Muscle of back (tissue), 11 donors: Measurements from ENCODE around the gene SET. TPM values are rescaled to one million over a fixed set of nuclear protein-coding genes. Genes with fewer than 3 reads are reported as not detected.
A peak's percentile ranks its signal among the peaks of the same experiment; 100 is the strongest.

Experiments used
- DNase-seq, 3 donors: peaks; one replicate each; pipeline versions ENCODE4 v3.0.0 to v3.0.0-alpha.2; 2013
- polyA plus RNA-seq, 10 donors: library from polyadenylated mRNA; unstranded; fragments of 120-200 nt; gene quantifications; one replicate each; pipeline ENCODE4 v1.2.1, GENCODE V29; 2013; ENCODE audit not compliant: insufficient read length in 10 of 10

SET gene
- polyA plus RNA-seq, 10 donors = 283 to 402 (median 330) TPM

DNA sequence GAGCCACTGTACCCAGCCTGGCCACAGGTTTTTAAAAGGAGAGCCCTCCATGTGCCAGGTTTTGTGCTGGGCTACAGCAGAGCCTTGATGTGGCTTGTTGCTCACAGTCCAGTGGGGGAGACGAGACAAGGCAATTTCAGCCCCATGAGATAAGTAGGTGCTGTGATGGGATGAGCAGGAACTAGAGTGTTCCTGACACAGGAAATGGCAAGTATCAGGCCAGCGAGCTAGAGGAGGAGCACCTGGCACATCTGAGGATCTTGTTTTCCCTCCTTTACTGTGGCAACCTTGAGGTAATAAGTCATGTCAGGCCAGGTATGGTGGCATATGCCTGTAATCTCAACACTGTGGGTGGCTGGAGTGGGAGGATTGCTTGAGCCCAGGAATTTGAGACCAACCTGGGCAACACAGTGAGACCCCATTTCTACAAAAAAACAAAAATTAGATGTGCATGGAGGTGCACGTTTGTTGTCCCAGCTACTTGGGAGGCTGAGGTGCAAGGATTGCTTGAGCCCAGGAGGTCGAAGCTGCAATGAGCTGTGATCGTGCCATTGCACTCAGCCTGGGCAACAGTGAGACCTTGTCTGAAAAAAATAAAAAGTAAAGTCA is 38.7 kb downstream of the SET start:
- no peak for DNase-seq

DNA sequence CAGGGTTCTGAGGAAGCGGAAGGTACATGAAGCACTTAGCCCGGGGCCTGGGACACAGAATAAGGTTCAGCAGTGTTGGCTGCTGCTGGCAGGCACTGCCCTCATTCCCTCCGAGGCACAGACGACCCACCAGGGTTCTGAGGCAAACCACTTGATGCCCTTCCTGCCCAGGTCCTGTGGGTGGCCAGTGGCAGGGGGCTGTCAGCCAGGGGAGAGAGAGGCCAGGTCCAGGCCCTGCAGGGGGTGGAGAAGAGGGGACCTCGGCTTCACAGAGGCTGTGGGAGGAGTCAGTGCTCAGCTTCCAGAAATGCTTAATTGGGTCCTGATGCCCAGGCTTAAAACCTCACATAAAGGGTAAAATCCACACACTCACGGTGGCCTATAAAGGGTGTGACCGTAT is 39.3 kb downstream of the SET start:
- DNase-seq = no peak

DNA sequence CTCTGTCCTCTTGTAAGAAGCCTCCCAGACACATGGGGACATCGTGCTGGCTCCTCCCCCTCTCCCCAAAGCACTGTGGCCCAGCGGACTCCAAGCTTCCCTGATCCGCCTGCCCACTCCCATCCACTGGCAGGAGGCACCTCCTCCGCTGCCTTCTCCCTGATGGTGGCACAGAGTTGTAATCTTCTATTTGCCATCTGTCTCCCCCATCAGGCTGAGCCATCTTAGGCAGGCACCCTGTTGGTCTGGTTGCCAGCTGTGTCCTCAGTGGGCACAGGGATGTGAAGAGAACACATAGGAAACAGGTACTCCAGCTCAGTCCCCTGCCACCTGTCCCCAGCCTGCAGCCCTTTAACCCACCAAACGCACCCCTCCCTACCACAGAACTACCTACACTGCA is 40.3 kb downstream of the SET start:
- DNase-seq = no peak

DNA sequence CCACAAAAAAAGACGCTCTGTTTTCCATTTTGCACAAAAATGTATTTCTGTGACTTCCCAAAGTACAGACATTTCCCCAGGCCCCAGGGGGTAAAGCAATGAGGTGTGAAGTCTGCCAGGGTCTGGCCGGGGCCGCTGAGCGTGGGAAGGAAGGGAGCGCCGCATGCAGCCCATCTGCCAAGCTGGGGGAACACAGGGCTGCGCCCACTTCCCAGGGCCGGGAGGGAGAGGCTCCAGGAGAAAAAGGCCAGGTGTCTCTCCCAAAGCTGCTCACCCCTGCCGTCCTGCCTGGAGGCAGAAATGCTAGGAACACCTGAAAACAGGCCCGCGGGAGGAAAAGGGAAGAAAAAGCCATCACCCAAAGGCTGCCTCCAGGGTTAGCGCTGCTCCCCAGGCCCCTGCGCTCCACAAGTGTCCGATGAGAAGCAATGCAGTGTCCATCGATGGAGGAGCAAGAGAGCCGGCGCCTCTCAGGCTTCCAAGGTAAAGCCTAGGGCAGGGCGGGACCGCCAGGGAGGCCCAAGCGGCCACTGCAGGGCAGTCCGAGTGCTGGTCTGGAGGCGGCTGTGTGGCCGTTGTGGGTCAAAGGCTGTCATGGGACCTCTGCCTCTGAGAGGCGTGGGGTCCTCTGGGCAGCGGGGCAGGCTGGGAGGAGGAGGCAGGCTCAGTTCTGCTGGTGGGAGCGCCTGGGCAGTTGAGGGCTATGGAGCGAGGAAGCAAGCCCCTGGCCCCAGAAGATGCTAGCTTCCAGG is 40.9 kb downstream of the SET start:
- DNase-seq = no peak

DNA sequence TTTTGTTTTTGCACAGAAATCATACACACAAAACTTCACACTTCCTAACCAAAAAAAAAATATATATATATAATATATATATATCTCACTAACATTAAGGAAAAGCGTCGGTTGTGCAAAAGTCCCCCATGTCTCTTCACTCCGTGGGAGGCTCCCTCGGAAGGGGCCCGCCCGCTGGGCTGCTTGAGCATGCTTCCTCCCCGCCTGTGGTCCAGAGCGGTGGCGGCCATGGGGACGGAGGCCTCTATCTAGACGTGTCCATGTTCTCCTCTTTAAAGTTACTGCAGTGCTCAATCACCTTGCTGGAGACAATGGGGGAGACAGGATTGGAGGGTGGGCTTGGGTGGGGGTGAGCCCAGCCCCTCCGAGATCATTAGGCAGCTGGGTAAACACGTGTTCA is 42.1 kb downstream of the SET start:
- DNase-seq = no peak

DNA sequence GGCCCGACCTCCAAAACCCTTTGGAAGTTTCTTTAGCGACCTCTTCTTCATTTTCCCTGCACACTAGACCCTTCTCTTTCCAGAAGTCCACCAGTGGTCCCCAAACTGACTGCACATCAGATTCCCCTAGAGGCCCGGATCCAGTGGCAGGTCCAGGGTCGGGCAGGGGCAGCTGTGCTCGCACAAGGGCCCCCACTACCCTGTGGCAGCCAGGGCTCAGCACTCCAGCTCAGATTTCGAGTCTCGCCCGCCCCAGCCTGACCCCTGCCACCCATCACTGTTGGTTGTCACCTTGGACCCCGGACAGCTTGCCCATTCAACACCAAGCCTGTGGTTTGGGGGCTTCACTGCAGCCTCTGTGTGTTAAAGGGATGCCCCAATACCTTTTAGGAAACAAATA is 42.7 kb downstream of the SET start:
- no peak for DNase-seq

DNA sequence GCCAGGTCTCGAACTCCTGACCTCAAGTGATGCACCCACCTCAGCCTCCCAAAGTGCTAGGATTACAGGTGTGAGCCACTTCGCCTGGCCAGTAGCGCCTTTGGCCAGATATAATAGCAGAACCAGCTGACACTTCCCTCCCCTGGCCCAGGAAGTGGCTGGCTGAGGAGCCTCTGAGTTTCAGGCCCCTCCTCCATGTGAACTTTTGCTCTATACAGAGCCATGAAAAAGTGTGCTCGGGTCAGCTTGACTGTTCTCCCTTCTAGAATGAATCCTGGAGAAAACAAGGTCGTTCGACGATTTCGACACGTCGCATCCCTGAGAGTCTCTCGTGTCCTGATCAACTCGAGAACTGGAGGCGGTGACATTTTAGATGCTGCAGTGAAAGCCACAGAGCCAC is 43.6 kb downstream of the SET start:
- no peak for DNase-seq

DNA sequence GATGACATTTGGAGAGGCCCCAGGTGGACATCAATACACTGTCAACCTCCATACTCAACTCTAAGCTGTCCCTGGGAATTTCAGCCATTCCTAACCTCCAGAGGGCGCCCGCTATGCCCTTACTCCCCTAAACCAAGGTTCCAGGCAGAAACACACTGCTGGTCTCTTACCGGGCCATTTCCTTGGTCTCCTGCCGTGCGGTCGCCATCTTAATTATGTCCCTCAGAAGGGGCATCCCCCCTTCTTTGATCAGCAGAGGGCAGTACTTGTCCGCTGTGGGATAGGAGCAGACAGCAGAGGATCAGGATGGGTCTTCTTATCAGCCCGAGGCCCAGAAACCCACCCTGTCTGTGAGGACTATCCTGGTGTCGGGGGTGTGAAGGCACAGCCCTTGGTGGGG is 44.2 kb downstream of the SET start:
- DNase-seq = peak; percentile 58 to 74 (median 71)

DNA sequence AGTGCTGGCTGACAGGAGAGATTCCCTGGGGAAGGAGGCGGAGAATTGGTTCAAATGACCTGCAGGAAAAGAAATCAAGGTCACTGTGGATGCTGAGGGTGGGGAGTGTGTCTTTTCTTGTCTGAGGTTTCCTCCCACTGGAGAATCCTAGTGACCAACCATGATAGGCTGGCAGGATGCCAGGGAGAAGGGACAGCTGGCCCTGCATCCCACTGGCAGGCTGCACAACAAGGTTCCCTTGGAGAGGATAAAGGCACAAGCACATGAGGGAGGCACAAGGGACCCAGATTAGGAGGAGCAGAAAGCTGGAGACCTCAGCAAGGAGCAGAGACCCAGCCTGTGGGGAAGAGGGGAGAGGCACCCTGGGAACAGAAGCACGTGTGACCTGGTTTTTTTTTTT is 46.4 kb downstream of the SET start:
- DNase-seq = peak in 1 of 3 donors; percentile 12

DNA sequence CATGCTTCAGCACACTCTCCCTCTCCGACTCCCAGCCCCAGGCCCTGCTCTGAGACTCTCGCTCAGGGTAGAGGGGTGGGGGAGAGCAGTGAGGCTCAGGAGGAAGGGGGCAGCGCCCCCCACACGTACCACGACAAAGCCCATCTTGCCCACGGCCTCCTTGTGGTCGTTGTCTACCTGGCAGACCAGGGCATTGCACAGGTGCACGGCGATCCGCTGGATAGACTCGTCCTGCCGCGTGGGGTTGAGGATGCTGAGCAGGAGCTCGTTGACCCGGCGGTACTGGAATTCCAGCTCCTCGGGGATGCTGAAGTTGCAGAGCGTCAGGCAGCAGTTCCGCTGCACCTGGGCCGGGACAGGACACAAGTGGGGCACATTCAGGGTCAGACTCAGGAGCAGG is 53.4 kb downstream of the SET start:
- DNase-seq = no peak

DNA sequence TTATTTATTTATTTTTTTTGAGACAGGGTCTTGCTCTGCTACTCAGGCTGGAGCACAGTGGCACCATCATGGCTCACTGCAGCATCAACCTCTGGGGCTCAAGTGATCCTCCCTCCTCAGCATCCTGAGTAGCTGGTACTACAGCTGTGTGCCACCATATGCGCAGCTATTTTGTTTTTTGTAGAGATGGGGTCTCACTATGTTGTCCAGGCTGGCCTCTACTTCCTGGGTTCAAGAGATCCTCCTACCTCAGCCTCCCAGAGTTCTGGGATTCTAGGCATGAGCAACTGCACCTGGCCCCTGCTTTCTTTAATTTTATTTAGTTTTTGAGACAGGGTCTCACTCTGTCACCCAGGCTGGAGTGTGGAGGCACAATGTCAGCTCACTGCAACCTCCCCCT is 54.4 kb downstream of the SET start:
- no peak for DNase-seq

Other genes with a start within 250 kb of the SET start
- gene ODF2, start 233.2 kb upstream of the SET start, polyA plus RNA-seq = 10 to 100 TPM; 22.1 to 35.1 (median 27.6) TPM
- 10 to 100 TPM; 16.5 to 22.3 (median 20.2) TPM for gene GLE1, start 184.5 kb upstream of the SET start, polyA plus RNA-seq
- gene SPTAN1, start 136.6 kb upstream of the SET start, polyA plus RNA-seq = 100 to 1,000 TPM; 235 to 314 (median 273) TPM
- gene DYNC2I2, start 32.4 kb upstream of the SET start, polyA plus RNA-seq = 10 to 100 TPM; 34.6 to 50.4 (median 42.3) TPM
- gene PKN3, start 13.3 kb downstream of the SET start, polyA plus RNA-seq = 10 to 100 TPM in 2 of 10 donors, 1 to 10 TPM in 8; 6.1 to 11.4 (median 8.7) TPM
- gene ZDHHC12, start 34.9 kb downstream of the SET start, polyA plus RNA-seq = 1 to 10 TPM; 5.0 to 7.1 (median 6.5) TPM
- 10 to 100 TPM; 29.8 to 36.2 (median 32.9) TPM for gene ZER1, start 82.7 kb downstream of the SET start, polyA plus RNA-seq
- gene TBC1D13, start 98.0 kb downstream of the SET start, polyA plus RNA-seq = 10 to 100 TPM; 32.7 to 49.4 (median 38.8) TPM
- gene ENDOG, start 129.3 kb downstream of the SET start, polyA plus RNA-seq = 10 to 100 TPM; 11.1 to 24.9 (median 14.7) TPM
- gene SPOUT1, start 140.6 kb downstream of the SET start, polyA plus RNA-seq = 10 to 100 TPM; 16.1 to 33.7 (median 24.4) TPM
- gene KYAT1, start 192.7 kb downstream of the SET start, polyA plus RNA-seq = 1 to 10 TPM; 4.1 to 7.6 (median 4.7) TPM
- 10 to 100 TPM; 15.8 to 24.1 (median 20.4) TPM for gene LRRC8A, start 192.9 kb downstream of the SET start, polyA plus RNA-seq
- 10 to 100 TPM; 33.4 to 47.6 (median 38.8) TPM for gene PHYHD1, start 231.8 kb downstream of the SET start, polyA plus RNA-seq